ENCODE results near the gene PILRB. TPM values are rescaled to one million over a fixed set of nuclear protein-coding genes. Genes with fewer than 3 reads are reported as not detected.
A peak's percentile ranks its signal among the peaks of the same experiment; 100 is the strongest.

PILRB gene
- total RNA-seq, 1 donor from 2014 or later, result 21.1 TPM

DNA sequence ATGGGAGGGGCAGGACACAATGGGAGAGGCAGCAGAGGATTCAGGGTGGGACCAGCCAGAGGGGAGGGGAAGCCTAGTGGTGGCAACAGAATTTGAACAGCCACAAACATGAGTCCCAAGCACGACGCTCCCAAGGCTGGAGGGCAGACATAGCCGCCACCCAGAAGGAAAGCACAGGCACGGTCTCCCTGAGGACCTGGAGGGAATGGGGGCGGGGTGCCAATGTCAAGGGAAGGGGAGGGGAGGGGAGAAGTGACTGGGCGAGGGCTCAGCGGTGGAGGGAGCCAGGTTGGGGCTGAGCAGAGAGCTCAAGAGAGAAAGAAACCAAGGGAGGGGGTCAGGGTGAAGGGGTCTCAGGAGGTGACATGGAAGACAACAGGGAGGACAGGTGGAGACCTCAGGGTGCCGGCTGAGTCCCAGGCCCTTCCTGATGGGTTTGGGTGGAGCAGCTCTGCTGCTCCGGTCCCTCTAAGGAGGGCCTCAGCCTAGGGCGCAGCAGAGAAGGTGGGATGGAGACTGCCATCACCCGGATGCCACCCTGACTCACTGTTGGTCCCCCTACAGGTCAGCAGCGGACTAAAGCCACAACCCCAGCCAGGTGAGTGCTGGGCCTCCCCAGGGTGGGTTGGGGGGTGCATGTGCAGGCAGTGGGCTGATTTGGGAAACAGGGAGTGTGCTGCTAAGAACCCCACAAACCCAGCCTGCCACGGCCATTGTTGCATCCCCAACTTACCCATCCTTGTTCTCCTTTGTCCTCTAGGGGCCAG, 39.6 kb downstream of the PILRB start:
- FAIRE-seq, result no peak
- H3K27me3 ChIP-seq (ENCODE audit: insufficient read depth, low read length), result peaks cover 40% of the 10 kb centered on the region
- H2AFZ ChIP-seq (ENCODE audit: low read depth, low read length), result no peak overlapping the region
- Mint-ChIP-seq H3K4me1 (ENCODE audit: low read depth, unreplicated experiment) (no peaks in the 10 kb centered on the region), H3K36me3 (ENCODE audit: low read depth, unreplicated experiment) (no peaks in the 10 kb centered on the region), H3K9me3 (ENCODE audit: unreplicated experiment) (peaks cover 4% of the 10 kb centered on the region), H3K4me3 (ENCODE audit: unreplicated experiment) (no peak overlapping the region), H3K27ac (ENCODE audit: unreplicated experiment) (no peak overlapping the region), H3K27me3 (ENCODE audit: low read depth, unreplicated experiment) (peaks cover 42% of the 10 kb centered on the region)
- H3K4me1 ChIP-seq (ENCODE audit: insufficient read depth, low read length), result no peaks in the 10 kb centered on the region
- no peak overlapping the region for H3K27ac ChIP-seq (ENCODE audit: low read depth, low read length)
- no peak for DNase-seq (ENCODE audit: low read depth)
- H3K4me2 ChIP-seq (ENCODE audit: low read length), result no peak overlapping the region
- H3K36me3 ChIP-seq (ENCODE audit: insufficient read depth, low read length), result no peaks in the 10 kb centered on the region
- H3K79me2 ChIP-seq (ENCODE audit: insufficient read depth, low read length), result no peaks in the 10 kb centered on the region
- no peaks in the 10 kb centered on the region for H3K9me3 ChIP-seq (ENCODE audit: insufficient read depth, low read depth, low read length)
- H4K20me1 ChIP-seq (ENCODE audit: insufficient read depth, low read length), result no peaks in the 10 kb centered on the region
- no peak overlapping the region for H3K9ac ChIP-seq (ENCODE audit: low read length)
- no peak overlapping the region for H3K4me3 ChIP-seq (ENCODE audit: insufficient read depth, low read depth, low read length)
- TF ChIP-seq, protein P1, sequence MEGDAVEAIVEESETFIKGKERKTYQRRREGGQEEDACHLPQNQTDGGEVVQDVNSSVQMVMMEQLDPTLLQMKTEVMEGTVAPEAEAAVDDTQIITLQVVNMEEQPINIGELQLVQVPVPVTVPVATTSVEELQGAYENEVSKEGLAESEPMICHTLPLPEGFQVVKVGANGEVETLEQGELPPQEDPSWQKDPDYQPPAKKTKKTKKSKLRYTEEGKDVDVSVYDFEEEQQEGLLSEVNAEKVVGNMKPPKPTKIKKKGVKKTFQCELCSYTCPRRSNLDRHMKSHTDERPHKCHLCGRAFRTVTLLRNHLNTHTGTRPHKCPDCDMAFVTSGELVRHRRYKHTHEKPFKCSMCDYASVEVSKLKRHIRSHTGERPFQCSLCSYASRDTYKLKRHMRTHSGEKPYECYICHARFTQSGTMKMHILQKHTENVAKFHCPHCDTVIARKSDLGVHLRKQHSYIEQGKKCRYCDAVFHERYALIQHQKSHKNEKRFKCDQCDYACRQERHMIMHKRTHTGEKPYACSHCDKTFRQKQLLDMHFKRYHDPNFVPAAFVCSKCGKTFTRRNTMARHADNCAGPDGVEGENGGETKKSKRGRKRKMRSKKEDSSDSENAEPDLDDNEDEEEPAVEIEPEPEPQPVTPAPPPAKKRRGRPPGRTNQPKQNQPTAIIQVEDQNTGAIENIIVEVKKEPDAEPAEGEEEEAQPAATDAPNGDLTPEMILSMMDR (IDR thresholded peaks at IDR 0.05; ENCODE audit: insufficient read depth, low read depth, low read length), result no peak
- no peak for TF ChIP-seq EZH2 (IDR thresholded peaks at IDR 0.05; ENCODE audit: insufficient read depth, low read length)

DNA sequence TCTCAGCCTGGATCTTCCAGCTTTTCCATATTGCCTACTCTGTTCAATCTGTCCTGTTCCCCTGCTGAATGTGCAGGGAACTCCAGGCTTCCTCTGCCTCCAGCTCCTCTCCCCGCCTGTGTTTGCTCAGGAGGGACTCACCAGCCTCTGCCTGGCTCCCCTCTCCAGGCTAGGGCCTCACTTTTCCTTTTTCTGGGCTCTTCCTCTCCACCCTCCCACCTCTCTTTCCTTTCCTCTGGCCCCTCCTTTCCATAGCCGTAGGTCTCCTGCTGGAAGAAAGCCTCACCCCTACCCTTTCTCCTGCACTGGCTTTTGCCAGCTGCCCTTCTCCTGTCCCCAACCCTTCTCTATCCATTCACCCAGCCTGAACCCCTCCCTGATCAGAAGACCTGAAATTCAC, 40.3 kb downstream of the PILRB start:
- Mint-ChIP-seq H3K4me3 (ENCODE audit: unreplicated experiment) (no peak overlapping the region), H3K9me3 (ENCODE audit: unreplicated experiment) (peaks cover 4% of the 10 kb centered on the region), H3K4me1 (ENCODE audit: low read depth, unreplicated experiment) (no peaks in the 10 kb centered on the region), H3K27me3 (ENCODE audit: low read depth, unreplicated experiment) (peaks cover 42% of the 10 kb centered on the region), H3K27ac (ENCODE audit: unreplicated experiment) (peak overlapping the region; percentile 75), H3K36me3 (ENCODE audit: low read depth, unreplicated experiment) (no peaks in the 10 kb centered on the region)
- Histone ChIP-seq H3K79me2 (ENCODE audit: insufficient read depth, low read length) (no peaks in the 10 kb centered on the region), H3K9me3 (ENCODE audit: insufficient read depth, low read depth, low read length) (no peaks in the 10 kb centered on the region), H3K9ac (ENCODE audit: low read length) (no peak overlapping the region), H3K27ac (ENCODE audit: low read depth, low read length) (no peak overlapping the region), H3K4me1 (ENCODE audit: insufficient read depth, low read length) (no peaks in the 10 kb centered on the region), H3K27me3 (ENCODE audit: insufficient read depth, low read length) (peaks cover 35% of the 10 kb centered on the region), H2AFZ (ENCODE audit: low read depth, low read length) (no peak overlapping the region), H3K4me2 (ENCODE audit: low read length) (no peak overlapping the region), H3K36me3 (ENCODE audit: insufficient read depth, low read length) (no peaks in the 10 kb centered on the region), H4K20me1 (ENCODE audit: insufficient read depth, low read length) (no peaks in the 10 kb centered on the region), H3K4me3 (ENCODE audit: insufficient read depth, low read depth, low read length) (no peak overlapping the region)
- TF ChIP-seq EZH2 (IDR thresholded peaks at IDR 0.05; ENCODE audit: insufficient read depth, low read length), result no peak
- TF ChIP-seq, protein P1 (IDR thresholded peaks at IDR 0.05; ENCODE audit: insufficient read depth, low read depth, low read length), result no peak
- no peak for FAIRE-seq
- DNase-seq (ENCODE audit: low read depth), result no peak

DNA sequence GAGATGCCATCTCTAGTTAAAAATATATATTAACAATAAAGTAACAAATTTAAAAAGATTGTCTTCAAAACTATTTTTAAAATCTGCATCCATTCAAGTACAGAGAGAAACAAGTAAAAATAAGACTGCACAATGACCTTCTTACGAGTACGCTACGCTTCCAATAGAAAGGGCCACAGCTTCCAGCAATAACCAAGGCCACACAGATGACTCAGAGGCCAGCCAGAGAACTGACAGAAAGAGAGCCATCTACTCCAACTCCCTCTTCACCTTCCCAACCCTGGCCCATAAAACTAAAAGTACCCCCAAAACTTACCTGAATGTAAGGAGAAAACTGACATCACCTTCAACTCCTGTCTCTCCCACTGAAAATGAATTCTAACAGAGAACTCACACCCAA, 42.1 kb downstream of the PILRB start:
- Mint-ChIP-seq H3K9me3 (ENCODE audit: unreplicated experiment) (peaks cover 4% of the 10 kb centered on the region), H3K27ac (ENCODE audit: unreplicated experiment) (no peak overlapping the region), H3K27me3 (ENCODE audit: low read depth, unreplicated experiment) (peaks cover 44% of the 10 kb centered on the region), H3K36me3 (ENCODE audit: low read depth, unreplicated experiment) (no peaks in the 10 kb centered on the region), H3K4me1 (ENCODE audit: low read depth, unreplicated experiment) (no peaks in the 10 kb centered on the region), H3K4me3 (ENCODE audit: unreplicated experiment) (no peak overlapping the region)
- H3K9me3 ChIP-seq (ENCODE audit: insufficient read depth, low read depth, low read length), result no peaks in the 10 kb centered on the region
- H2AFZ ChIP-seq (ENCODE audit: low read depth, low read length), result no peak overlapping the region
- peaks cover 31% of the 10 kb centered on the region for H3K27me3 ChIP-seq (ENCODE audit: insufficient read depth, low read length)
- H3K4me1 ChIP-seq (ENCODE audit: insufficient read depth, low read length), result no peaks in the 10 kb centered on the region
- H3K27ac ChIP-seq (ENCODE audit: low read depth, low read length), result no peak overlapping the region
- no peak overlapping the region for H3K9ac ChIP-seq (ENCODE audit: low read length)
- DNase-seq (ENCODE audit: low read depth), result no peak
- no peak for FAIRE-seq
- H4K20me1 ChIP-seq (ENCODE audit: insufficient read depth, low read length), result no peaks in the 10 kb centered on the region
- H3K79me2 ChIP-seq (ENCODE audit: insufficient read depth, low read length), result no peaks in the 10 kb centered on the region
- no peak for TF ChIP-seq EZH2 (IDR thresholded peaks at IDR 0.05; ENCODE audit: insufficient read depth, low read length)
- TF ChIP-seq, protein P1 (IDR thresholded peaks at IDR 0.05; ENCODE audit: insufficient read depth, low read depth, low read length), result no peak
- H3K4me3 ChIP-seq (ENCODE audit: insufficient read depth, low read depth, low read length), result no peak overlapping the region
- H3K4me2 ChIP-seq (ENCODE audit: low read length), result no peak overlapping the region
- H3K36me3 ChIP-seq (ENCODE audit: insufficient read depth, low read length), result no peaks in the 10 kb centered on the region
